ENCODE data around the gene CDHR1.
"Not testable (repeated sequence)": the region's sequence is repeated elsewhere in the genome, so short reads cannot be mapped to it uniquely, and the experiment has no call there.

Gene CDHR1

GRCh38 chr10:84194424-84195043, at the start of gene CDHR1:
Gene CDHR1 (plus strand): TSS chr10:84194537. CDS start chr10:84194761, 224 bp downstream.
- no peak for DNase-seq (ENCODE audit: low read depth, low spot score)

GRCh38 chr10:84147347-84147746, 47.0 kb upstream of the CDHR1 start:
- DNase-seq (ENCODE audit: low read depth, low spot score) = no peak

- not testable (repeated sequence) for DNase-seq (ENCODE audit: low read depth, low spot score)
These were observed 46.2 kb upstream of the CDHR1 start for GRCh38 chr10:84148006-84148597.

- DNase-seq (ENCODE audit: low read depth, low spot score) = no peak
These were observed 44.5 kb upstream of the CDHR1 start for GRCh38 chr10:84149854-84150253.

- no peak for DNase-seq (ENCODE audit: low read depth, low spot score)
These were observed 41.6 kb upstream of the CDHR1 start for GRCh38 chr10:84152769-84153168.

GRCh38 chr10:84155521-84155920, 38.8 kb upstream of the CDHR1 start:
- DNase-seq (ENCODE audit: low read depth, low spot score) = no peak

- no peak for DNase-seq (ENCODE audit: low read depth, low spot score)
These were observed 38.3 kb upstream of the CDHR1 start for GRCh38 chr10:84156009-84156408.

GRCh38 chr10:84156768-84157167, 37.6 kb upstream of the CDHR1 start:
- no peak for DNase-seq (ENCODE audit: low read depth, low spot score)

- no peak for DNase-seq (ENCODE audit: low read depth, low spot score)
These were observed 36.3 kb upstream of the CDHR1 start for GRCh38 chr10:84158061-84158460.

- DNase-seq (ENCODE audit: low read depth, low spot score) = no peak
These were observed 35.8 kb upstream of the CDHR1 start for GRCh38 chr10:84158550-84158949.

GRCh38 chr10:84159076-84159685, 35.2 kb upstream of the CDHR1 start:
- no peak for DNase-seq (ENCODE audit: low read depth, low spot score)

- DNase-seq (ENCODE audit: low read depth, low spot score) = no peak
These were observed 33.5 kb upstream of the CDHR1 start for GRCh38 chr10:84160663-84161362.

- DNase-seq (ENCODE audit: low read depth, low spot score) = no peak
These were observed 30.3 kb upstream of the CDHR1 start for GRCh38 chr10:84163996-84164395.

GRCh38 chr10:84164442-84164841, 29.9 kb upstream of the CDHR1 start:
- no peak for DNase-seq (ENCODE audit: low read depth, low spot score)

GRCh38 chr10:84166620-84167288, 27.6 kb upstream of the CDHR1 start:
- DNase-seq (ENCODE audit: low read depth, low spot score) = no peak

GRCh38 chr10:84167289-84167653, 27.1 kb upstream of the CDHR1 start:
- not testable (repeated sequence) for DNase-seq (ENCODE audit: low read depth, low spot score)

GRCh38 chr10:84168382-84168781, 26.0 kb upstream of the CDHR1 start:
- DNase-seq (ENCODE audit: low read depth, low spot score) = not testable (repeated sequence)

- DNase-seq (ENCODE audit: low read depth, low spot score) = not testable (repeated sequence)
These were observed 23.1 kb upstream of the CDHR1 start for GRCh38 chr10:84171237-84171636.

GRCh38 chr10:84171700-84172466, 22.5 kb upstream of the CDHR1 start:
- DNase-seq (ENCODE audit: low read depth, low spot score) = not testable (repeated sequence)

- no peak for DNase-seq (ENCODE audit: low read depth, low spot score)
These were observed 21.6 kb upstream of the CDHR1 start for GRCh38 chr10:84172467-84173356.

Measured in iPS DF 19.7 (cell line).